Activated T-cell treated with anti-CD3 and anti-CD28 coated beads, Interleukin-2, amount 50 U/mL, for 24 hours (primary cell): ENCODE results near the gene SETSIP.
"Not testable (repeated sequence)": the region's sequence is repeated elsewhere in the genome, so short reads cannot be mapped to it uniquely, and the experiment has no call there.

ENCODE experiments used
- DNase-seq: peaks from one replicate; pipeline ENCODE4 v3.0.0-alpha.2; 2020
- H3K27ac Mint-ChIP-seq: 2 replicates; pipeline ENCODE4 v1.8.0; 2020; ENCODE audit warnings: mild to moderate bottlenecking, mixed read lengths
- H3K27me3 Mint-ChIP-seq: 2 replicates; pipeline ENCODE4 v1.8.0; 2020; ENCODE audit warnings: mixed read lengths
- H3K36me3 Mint-ChIP-seq: 2 replicates; pipeline ENCODE4 v1.8.0; 2020; ENCODE audit warnings: low read depth, mixed read lengths
- H3K4me1 Mint-ChIP-seq: 2 replicates; pipeline ENCODE4 v1.8.0; 2020; ENCODE audit warnings: low read depth, mixed read lengths
- H3K4me3 Mint-ChIP-seq: 2 replicates; pipeline ENCODE4 v1.8.0; 2020; ENCODE audit warnings: mild to moderate bottlenecking, moderate library complexity, mixed read lengths
- H3K9me3 Mint-ChIP-seq: 2 replicates; pipeline ENCODE4 v1.8.0; 2020; ENCODE audit warnings: mixed read lengths

Gene SETSIP

GRCh38 chr1:92080128-92080985 is 5.1 kb upstream of the SETSIP start, which contains the start of gene BTBD8:
Gene BTBD8, plus strand, starts transcription at chr1:92080345. Its CDS starts 227 bp downstream, at chr1:92080572.
- DNase-seq: peak; percentile 89
- H3K4me1 Mint-ChIP-seq: peaks cover 18% of the 10 kb centered on the region
- peak within 1 kb of the TSS; percentile 93 for H3K4me3 Mint-ChIP-seq
- H3K27ac Mint-ChIP-seq: peak within 1 kb of the TSS; percentile 91
- no peaks in the 10 kb centered on the region for H3K9me3 Mint-ChIP-seq
- no peaks in the 10 kb centered on the region for H3K27me3 Mint-ChIP-seq
- H3K36me3 Mint-ChIP-seq: peaks cover 4% of the 10 kb centered on the region

- no peak for DNase-seq
- Mint-ChIP-seq H3K27me3 (no peaks in the 10 kb centered on the region), H3K36me3 (peaks cover 4% of the 10 kb centered on the region), H3K4me3 (peak overlapping the region; percentile 93), H3K27ac (no peak overlapping the region), H3K9me3 (no peaks in the 10 kb centered on the region), H3K4me1 (peaks cover 18% of the 10 kb centered on the region)
These were observed 4.2 kb upstream of the SETSIP start for GRCh38 chr1:92079441-92079840.

- DNase-seq, H3K27ac Mint-ChIP-seq, H3K4me3 Mint-ChIP-seq, H3K36me3 Mint-ChIP-seq, H3K27me3 Mint-ChIP-seq, H3K9me3 Mint-ChIP-seq: not testable (repeated sequence)
- H3K4me1 Mint-ChIP-seq: peaks cover 15% of the 10 kb centered on the region
These were observed 2.9 kb upstream of the SETSIP start for GRCh38 chr1:92078077-92078476.

- Mint-ChIP-seq H3K9me3 (no peaks in the 10 kb centered on the region), H3K27me3 (no peaks in the 10 kb centered on the region), H3K27ac (no peak overlapping the region), H3K4me1 (peaks cover 11% of the 10 kb centered on the region), H3K36me3 (peaks cover 4% of the 10 kb centered on the region), H3K4me3 (no peak overlapping the region)
- no peak for DNase-seq
These were observed 1.2 kb upstream of the SETSIP start for GRCh38 chr1:92076363-92076762.

GRCh38 chr1:92074446-92074845 is 765 bp downstream of the SETSIP start:
- H3K36me3 Mint-ChIP-seq, H3K27me3 Mint-ChIP-seq, H3K4me1 Mint-ChIP-seq, DNase-seq, H3K27ac Mint-ChIP-seq, H3K4me3 Mint-ChIP-seq, H3K9me3 Mint-ChIP-seq: not testable (repeated sequence)

- H3K4me3 Mint-ChIP-seq: no peak overlapping the region
- H3K36me3 Mint-ChIP-seq: no peaks in the 10 kb centered on the region
- no peaks in the 10 kb centered on the region for H3K4me1 Mint-ChIP-seq
- H3K27me3 Mint-ChIP-seq: no peaks in the 10 kb centered on the region
- no peak for DNase-seq
- H3K27ac Mint-ChIP-seq: no peak overlapping the region
- no peaks in the 10 kb centered on the region for H3K9me3 Mint-ChIP-seq
These were observed 4.3 kb downstream of the SETSIP start for GRCh38 chr1:92070892-92071291.

GRCh38 chr1:92066321-92066720 is 8.9 kb downstream of the SETSIP start:
- Mint-ChIP-seq H3K4me1 (no peaks in the 10 kb centered on the region), H3K36me3 (no peaks in the 10 kb centered on the region), H3K4me3 (no peak overlapping the region), H3K27ac (no peak overlapping the region), H3K27me3 (no peaks in the 10 kb centered on the region), H3K9me3 (no peaks in the 10 kb centered on the region)
- DNase-seq: no peak

- no peaks in the 10 kb centered on the region for H3K27me3 Mint-ChIP-seq
These were observed 10.2 kb downstream of the SETSIP start for GRCh38 chr1:92065042-92065441.

GRCh38 chr1:92051948-92052347 is 23.3 kb downstream of the SETSIP start:
- H3K27me3 Mint-ChIP-seq: no peaks in the 10 kb centered on the region
- H3K9me3 Mint-ChIP-seq: no peaks in the 10 kb centered on the region
- H3K4me3 Mint-ChIP-seq: no peak overlapping the region

More at GRCh38 chr1:92065042-92065441, 10.2 kb downstream of the SETSIP start:
- no peaks in the 10 kb centered on the region for H3K9me3 Mint-ChIP-seq
- DNase-seq: no peak
- H3K36me3 Mint-ChIP-seq: no peaks in the 10 kb centered on the region
- H3K4me1 Mint-ChIP-seq: no peaks in the 10 kb centered on the region
- H3K4me3 Mint-ChIP-seq: no peak overlapping the region
- H3K27ac Mint-ChIP-seq: no peak overlapping the region

GRCh38 chr1:92045766-92046495 is 29.3 kb downstream of the SETSIP start:
- H3K27ac Mint-ChIP-seq: no peak overlapping the region
- DNase-seq: no peak
- peaks cover 3% of the 10 kb centered on the region for H3K27me3 Mint-ChIP-seq

More at GRCh38 chr1:92051948-92052347, 23.3 kb downstream of the SETSIP start:
- Mint-ChIP-seq H3K36me3 (no peaks in the 10 kb centered on the region), H3K4me1 (no peaks in the 10 kb centered on the region), H3K27ac (no peak overlapping the region)
- no peak for DNase-seq

GRCh38 chr1:92043621-92044020 is 31.6 kb downstream of the SETSIP start:
- H3K27me3 Mint-ChIP-seq: peaks cover 3% of the 10 kb centered on the region
- no peaks in the 10 kb centered on the region for H3K9me3 Mint-ChIP-seq
- H3K36me3 Mint-ChIP-seq: no peaks in the 10 kb centered on the region
- H3K4me1 Mint-ChIP-seq: no peaks in the 10 kb centered on the region
- no peak overlapping the region for H3K27ac Mint-ChIP-seq
- DNase-seq: no peak
- no peak overlapping the region for H3K4me3 Mint-ChIP-seq

More at GRCh38 chr1:92045766-92046495, 29.3 kb downstream of the SETSIP start:
- Mint-ChIP-seq H3K9me3 (no peaks in the 10 kb centered on the region), H3K4me1 (no peaks in the 10 kb centered on the region), H3K36me3 (no peaks in the 10 kb centered on the region), H3K4me3 (no peak overlapping the region)

GRCh38 chr1:92040971-92041370 is 34.2 kb downstream of the SETSIP start:
- Mint-ChIP-seq H3K9me3 (no peaks in the 10 kb centered on the region), H3K36me3 (no peaks in the 10 kb centered on the region), H3K27me3 (no peaks in the 10 kb centered on the region), H3K27ac (no peak overlapping the region), H3K4me3 (no peak overlapping the region), H3K4me1 (no peaks in the 10 kb centered on the region)
- DNase-seq: no peak

GRCh38 chr1:92038695-92039346 is 36.4 kb downstream of the SETSIP start:
- Mint-ChIP-seq H3K36me3 (no peaks in the 10 kb centered on the region), H3K27ac (no peak overlapping the region), H3K4me3 (no peak overlapping the region), H3K27me3 (no peaks in the 10 kb centered on the region), H3K4me1 (no peaks in the 10 kb centered on the region), H3K9me3 (no peaks in the 10 kb centered on the region)
- no peak for DNase-seq

GRCh38 chr1:92037400-92037799 is 37.8 kb downstream of the SETSIP start:
- DNase-seq: no peak
- Mint-ChIP-seq H3K4me3 (no peak overlapping the region), H3K27me3 (no peaks in the 10 kb centered on the region), H3K36me3 (no peaks in the 10 kb centered on the region), H3K9me3 (no peaks in the 10 kb centered on the region), H3K4me1 (no peaks in the 10 kb centered on the region), H3K27ac (no peak overlapping the region)
